WI38 (cell line): Measurements from ENCODE around the gene ARID1B.

Experiments used
- H3K4me3 ChIP-seq: 2 replicates; pipeline ENCODE4 v1.5.1; 2011; ENCODE audit warnings: low read depth, mild to moderate bottlenecking, control low read depth, low read length
- TF ChIP-seq, protein P1 (sequence below): IDR thresholded peaks from 2 replicates; pipeline ENCODE4 v1.5.1; 2012; ENCODE audit warnings: low read depth, mild to moderate bottlenecking, control low read depth, low read length

The ARID1B gene

DNA sequence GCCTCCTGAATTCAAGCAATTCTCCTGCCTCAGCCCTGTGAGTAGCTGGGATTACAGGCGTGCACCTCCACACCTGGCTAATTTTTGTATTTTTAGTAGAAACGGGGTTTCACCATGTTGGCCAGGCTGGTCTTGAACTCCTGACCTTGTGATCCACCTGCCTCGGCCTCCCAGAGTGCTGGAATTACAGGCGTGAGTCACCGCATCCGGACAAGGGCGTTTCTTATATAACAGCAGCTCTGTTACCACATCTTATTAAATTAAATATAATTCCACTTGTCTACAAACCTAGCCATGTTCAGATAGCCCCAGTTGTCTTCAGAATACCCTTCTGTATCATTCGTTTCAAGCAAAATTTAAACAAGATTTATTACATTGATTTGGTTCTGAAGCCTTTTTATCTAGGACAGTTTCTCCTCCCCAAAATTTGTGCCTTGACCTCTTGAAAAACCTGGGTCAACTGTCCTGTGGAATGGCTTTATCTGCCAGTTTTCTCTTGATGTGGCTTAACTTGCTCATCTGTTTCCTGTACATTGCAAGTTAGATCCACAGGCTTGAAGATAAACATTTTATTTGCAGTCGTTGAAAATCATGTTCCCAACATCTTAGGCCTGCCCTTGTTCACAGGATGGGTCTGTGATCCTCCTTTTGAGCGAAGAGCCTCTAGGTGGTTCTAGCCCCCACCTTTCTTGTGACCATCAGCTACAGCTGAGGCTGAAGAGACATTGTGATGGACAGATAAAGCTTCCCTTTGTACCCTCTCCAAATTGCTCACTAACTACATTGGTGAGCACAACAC, 132.2 kb downstream of the ARID1B start:
- no peak overlapping the region for H3K4me3 ChIP-seq
- TF ChIP-seq, protein P1, sequence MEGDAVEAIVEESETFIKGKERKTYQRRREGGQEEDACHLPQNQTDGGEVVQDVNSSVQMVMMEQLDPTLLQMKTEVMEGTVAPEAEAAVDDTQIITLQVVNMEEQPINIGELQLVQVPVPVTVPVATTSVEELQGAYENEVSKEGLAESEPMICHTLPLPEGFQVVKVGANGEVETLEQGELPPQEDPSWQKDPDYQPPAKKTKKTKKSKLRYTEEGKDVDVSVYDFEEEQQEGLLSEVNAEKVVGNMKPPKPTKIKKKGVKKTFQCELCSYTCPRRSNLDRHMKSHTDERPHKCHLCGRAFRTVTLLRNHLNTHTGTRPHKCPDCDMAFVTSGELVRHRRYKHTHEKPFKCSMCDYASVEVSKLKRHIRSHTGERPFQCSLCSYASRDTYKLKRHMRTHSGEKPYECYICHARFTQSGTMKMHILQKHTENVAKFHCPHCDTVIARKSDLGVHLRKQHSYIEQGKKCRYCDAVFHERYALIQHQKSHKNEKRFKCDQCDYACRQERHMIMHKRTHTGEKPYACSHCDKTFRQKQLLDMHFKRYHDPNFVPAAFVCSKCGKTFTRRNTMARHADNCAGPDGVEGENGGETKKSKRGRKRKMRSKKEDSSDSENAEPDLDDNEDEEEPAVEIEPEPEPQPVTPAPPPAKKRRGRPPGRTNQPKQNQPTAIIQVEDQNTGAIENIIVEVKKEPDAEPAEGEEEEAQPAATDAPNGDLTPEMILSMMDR = no peak

DNA sequence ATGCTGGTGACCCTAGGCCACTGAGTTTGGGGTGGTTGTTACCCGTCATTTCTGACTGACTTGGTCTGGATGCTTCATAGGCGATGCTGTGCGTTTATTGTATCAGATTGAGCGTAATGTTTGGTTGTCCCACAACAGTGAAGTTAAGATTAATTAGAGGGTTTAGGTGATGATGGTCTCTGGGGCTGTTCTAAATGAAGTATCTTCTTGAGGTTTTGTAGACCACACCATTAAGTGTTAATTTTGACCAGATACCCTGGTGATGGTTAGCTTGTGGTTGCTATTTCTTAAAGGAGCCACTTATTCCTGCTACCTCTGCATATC, 132.8 kb downstream of the ARID1B start:
- TF ChIP-seq, protein P1 = no peak
- H3K4me3 ChIP-seq = no peak overlapping the region

DNA sequence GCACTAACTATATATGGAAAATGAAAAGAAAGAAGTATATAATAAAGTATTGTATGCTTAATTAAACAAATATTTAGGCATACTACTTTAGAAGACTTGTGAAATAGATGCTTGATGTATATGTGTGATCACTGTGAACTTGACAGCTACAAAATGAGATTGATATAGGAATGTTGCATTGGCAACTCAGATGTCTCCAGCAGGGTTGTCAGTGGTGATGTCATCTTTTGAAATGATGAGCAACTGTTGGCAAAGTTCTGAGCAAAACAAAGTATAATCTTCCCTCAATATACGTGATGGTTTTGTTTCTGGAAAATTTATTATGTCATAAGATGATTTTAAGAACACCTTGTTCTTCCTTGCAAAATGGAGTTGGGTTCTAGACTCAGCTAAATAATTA, 133.8 kb downstream of the ARID1B start:
- H3K4me3 ChIP-seq = no peak overlapping the region
- TF ChIP-seq, protein P1 = no peak

DNA sequence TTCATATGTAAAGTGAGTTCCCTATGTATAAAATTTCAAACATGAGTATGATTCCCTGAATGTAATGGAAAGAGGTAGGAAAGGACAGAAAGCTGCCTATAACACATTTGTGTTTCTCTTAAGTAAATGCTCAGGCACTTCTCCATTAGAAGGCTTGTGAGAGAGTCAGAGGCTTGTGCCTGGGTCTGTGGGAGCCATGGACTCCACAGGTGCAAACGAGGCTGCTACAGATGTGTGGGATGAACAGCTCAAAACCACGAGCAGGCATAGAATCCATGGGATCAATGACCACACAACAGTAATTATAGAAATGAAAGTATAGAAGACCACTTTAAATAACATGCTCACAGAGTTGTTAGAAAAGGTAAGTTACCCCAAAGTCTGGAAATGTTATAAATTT, 134.4 kb downstream of the ARID1B start:
- TF ChIP-seq, protein P1 = no peak
- no peak overlapping the region for H3K4me3 ChIP-seq

DNA sequence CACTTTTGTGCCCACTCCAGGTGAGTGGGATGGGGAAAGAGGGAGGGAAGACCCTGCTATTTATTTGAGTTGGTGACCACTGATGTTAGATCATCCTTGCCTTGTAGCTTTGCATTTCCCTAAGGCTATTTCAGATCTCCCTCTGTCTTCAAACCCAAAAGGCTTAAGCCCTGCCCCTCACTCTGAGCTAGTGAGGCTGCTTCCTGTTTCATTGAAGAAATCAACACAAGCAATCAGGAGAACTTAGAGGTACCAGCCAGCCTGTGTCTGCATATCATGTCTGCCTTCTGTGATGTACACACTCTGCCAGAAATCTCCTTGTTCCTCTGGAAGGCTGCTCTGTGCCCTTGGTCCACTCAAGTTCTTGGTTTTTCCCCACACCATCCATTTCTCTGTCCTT, 135.3 kb downstream of the ARID1B start:
- TF ChIP-seq, protein P1 = no peak
- no peak overlapping the region for H3K4me3 ChIP-seq

DNA sequence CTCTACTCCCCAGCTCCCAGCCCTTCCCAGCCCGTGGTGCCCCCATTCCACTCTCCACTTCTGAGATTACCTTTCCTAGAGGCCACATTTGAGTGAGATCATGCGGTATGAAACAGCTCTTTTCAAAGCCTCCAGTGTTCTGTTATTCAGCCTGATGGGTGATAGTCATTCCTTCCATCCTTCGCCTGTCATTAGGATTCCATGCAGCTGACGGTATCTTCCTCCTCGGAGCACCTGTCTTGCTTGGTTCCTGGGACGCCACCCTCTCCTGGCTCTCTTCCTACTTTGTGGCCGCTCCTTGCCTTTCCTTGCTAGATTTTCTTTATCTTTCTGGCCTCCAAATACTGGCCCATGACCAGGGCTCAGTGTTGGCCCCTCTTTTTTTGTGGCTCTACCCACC, 137.0 kb downstream of the ARID1B start:
- no peak overlapping the region for H3K4me3 ChIP-seq
- TF ChIP-seq, protein P1 = no peak

DNA sequence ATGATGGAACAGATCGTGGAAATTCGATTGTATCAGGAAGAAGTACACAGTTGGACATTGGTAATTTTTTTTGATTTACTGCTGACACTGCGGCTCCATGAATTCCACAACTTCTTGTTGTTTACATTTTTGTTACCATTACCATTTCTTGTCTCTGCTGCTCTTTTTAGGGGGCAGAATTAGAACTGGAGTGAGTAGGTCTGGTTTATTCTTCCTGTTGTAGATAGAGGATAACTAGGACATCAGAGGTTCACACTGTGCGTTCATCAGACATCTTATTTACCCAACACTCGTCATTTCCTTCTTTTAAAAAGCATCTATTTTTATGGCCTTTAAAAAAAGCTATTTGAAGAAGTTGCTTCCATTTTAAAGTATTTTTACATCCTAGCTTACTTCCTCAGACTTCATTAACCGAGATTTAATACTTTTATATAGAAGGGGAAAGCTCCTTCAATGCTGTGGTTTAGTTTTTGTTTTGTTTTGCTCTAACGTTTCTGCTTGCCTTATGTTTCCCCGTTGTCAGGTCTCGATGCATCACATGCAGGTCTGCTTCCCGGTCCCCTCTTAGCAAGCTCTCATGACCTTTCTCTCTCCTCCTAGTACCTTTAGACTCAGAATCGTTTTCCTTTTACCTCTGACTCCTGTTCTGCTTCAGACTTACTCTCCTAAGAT, 139.1 kb downstream of the ARID1B start:
- H3K4me3 ChIP-seq = no peak overlapping the region
- TF ChIP-seq, protein P1 = no peak
